Measurements from ENCODE around the gene LRRC10B.

Gene LRRC10B

DNA sequence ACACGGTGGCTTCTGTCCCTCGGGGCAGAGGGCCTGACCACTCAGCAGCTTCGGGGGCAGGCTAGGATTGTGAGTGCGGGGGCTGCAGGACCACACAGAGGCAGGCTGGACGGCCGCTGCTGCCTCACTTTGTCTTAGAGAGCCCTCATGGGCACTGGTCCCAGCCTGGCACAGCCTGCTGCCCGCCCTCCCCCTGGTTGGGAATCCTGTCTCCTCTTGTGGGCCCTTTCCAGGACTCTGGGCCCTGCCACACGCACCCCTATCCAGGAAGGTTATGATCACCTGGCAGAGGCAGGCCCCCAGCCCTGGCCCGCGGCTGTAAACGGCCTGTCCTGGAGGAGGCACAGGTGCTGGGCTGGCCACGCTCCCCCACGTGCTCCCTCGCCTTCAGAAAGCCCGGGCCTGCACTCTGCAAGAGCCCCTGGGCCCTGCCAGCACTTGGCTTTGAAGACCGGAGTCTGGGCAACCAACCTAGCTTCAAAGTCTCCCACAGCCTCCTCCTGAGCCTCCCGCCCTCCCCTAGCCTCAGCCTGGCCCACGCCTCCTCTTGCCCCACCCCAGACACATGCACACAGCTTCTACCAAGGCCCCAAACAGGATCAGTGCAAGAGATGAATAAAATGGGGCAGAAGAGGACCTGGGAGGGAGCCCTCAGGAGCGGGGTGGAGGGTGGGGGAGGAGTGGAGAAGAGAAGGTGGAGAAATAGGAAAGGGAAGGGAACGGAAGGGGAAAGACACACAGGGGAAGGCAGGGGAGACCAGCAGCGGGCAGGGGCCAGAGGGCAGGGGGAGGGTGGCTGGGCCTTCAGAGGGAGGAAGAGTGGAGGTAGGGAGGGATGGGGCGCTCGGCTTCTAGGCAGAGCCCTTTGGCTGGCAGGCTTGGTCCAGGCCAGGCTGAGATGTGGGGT is 41.4 kb downstream of the LRRC10B start:
- DNase-seq = no peak

DNA sequence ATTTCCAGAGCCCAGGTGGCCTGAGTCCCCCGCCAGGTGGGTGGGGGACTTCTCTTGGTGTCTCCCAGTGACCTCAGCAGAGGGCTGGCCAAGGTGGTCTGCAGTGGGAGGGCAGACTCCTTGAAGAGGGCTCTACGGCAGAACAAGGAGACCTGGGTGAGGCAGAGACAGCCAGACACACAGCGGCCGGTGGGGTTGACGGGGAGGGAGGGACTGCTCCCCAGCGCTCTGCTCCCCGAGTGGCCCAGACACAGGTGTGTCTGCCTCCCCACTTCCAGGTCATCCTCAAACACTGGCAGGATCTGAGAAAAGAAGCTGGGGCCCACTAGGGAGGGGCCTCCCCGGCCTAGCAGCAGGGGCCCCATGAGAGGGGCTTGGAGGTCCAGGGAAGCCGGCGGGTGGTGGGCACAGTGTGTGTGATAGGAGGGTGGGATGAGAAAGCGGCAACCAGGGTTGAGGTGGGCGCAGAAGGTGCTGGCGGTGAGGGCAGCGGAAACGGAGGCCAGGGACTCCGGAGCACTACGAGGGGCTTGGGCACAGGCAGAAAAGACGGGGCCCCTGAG is 42.2 kb downstream of the LRRC10B start:
- DNase-seq = no peak

DNA sequence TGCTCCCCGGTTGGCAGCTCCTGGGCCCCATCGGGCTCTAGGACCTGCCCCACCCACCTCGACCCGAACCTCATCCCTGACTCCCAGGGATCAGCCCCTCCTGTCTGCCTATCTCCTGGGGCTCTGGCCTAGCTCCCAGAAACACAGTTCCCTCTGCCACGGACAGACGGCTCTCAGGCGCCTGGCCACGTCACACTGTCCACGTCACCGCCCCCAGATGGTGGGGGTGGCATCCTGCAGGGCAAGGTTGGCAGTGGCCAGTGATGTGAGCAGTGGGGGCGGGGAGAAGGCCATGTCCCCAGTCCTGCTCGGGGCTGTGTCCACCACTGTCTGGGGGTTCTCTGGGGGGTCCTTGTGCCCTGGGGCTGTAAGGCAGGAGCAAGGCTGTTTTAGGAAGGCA is 43.1 kb downstream of the LRRC10B start:
- no peak for DNase-seq

DNA sequence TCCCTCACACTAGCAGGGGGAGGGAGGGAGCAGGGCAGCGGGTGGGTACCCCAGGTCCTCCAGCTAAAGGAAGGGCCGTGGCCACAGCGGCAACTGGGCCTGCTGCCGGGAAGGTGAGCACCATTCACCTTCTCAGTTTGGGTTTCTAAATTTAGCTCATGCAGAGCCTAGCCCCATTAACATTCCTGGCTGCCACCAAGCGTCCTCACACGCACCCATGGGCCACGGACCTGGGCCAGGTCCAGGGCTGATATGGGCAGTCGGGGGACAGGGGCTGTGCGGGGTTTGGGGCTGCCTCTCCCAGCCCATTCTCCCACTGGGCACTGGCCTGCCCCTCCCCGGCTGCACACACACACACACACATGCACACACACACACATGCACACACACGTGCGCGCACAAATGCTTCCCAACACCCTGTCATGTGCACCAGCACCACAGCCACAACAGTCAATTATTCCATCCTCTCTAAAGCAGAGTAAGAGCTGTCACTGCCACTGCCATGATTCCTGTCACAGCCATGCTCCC is 43.6 kb downstream of the LRRC10B start:
- DNase-seq = no peak

- DNase-seq = no peak
Observed at GRCh38 chr11:61553373-61554171, 45.0 kb downstream of the LRRC10B start.

DNA sequence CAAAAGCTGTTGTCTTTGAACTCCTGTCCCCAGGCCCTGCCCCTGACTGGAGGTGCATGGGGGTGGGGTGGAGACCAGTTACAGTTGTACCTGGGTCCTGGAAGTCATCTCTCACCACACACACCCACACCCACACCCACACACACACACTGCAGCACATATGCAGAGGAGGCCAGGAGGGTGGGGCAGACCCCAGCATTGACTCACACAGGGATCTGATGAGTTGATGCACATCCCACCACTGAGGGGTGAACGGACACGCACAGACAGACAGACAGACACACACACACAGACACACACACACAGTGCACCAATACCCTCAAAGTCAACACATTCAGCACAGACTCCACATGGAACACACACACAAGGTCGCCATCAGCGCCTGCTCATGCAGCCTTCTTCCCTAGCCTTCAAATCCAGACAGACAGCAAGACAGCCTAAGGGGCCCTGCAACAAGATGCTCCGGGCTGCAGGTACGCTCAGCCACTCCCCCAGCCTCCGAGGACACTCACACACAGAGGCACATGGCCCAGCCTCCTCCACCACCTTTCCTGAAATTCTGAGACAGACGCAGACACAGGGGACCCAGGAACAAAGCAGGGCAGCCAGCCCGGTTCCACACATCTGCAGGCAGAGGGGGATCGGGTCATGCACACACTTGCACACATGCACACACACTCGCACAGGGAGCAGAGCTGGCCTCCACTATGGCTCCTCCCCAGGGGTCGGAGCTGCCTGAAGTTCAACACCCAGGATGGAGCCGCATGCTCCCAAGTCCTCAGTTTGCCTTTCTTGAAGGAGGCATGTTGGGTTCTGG is 45.8 kb downstream of the LRRC10B start:
- no peak for DNase-seq

DNA sequence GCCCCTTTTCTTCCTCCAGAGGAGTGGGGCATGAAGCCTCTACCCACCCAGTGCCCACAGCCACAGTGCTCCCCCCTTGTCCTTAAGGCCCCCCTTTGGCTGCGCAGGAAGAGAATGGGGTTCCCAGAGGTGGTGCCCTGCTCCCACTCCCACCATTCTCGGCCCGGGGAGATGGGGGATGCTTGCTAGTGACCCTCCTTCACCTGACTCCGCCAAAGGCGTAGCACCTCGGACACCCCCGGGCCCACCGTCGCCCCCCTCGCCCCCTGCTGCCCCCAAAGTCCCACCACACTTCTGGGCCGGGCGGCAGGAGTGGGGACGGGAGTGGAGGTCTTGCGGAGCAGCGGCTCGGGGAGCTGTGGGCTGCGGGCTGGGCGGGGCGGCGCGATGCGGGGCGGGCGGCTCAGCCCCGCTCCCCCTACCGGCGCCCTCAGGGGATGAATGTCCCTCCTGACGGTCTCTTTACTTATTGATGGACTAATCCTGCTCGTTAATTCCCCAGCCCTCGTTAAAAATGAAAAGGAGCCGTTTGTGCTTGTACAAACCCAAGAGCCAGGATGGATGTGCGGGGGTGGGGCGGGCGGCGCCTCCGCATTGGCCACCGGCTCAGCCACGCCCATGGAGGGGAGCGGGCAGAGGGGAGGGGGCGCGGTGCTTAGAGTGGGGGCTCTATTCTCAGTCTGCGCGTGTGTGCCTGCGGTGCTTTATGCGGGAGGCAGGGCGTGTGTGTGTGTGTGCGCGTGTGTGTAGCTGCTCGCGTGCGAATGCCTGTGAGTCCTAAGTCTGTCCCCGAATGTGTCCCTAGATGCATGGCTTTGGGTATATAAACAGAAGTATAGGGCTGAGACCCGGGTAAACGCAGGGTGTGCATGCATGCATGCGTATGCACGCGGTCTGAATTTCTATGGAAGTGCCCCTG is 46.8 kb downstream of the LRRC10B start:
- DNase-seq = no peak

DNA sequence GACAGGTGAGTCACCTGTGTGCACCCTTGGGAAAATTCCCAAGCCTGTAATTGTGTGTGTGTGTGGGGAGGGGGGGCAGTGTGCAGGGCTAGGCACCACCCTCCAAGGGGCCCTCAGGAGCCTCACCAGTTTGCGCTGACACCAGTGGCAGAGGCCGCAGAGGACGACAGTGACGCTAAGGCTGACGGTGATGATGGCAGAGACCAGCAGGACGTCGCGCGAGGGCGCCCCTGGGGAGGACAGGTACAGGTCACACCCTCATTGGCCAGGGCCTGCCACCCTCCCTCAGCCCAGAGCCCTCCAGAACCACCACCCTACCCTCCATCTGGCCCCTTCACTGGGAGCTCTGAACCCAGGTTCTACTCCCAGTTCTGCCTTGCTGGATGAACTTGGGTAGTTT is 47.4 kb downstream of the LRRC10B start:
- no peak for DNase-seq

DNA sequence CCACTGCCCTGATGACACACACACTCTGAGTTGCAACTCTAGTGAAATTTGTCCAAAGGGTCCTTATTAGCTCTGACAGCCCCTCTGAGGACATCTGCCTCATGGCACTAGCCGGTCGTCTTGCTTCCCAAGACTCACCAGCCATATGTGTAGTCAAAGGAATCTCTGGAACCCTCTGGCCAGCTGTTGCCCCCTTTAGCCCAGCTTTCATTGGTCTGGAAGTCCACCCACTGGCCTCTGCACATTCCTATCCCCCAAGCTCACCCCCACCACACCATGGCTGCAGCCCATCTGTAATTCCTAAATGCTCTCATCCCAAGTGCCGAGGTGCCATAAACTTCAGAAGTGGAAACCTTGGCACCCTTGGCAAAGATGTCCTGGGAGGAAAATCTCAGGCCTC is 48.1 kb downstream of the LRRC10B start:
- DNase-seq = no peak

Data from CD4-positive, alpha-beta T cell treated with Interleukin-12 subunit alpha and Interleukin-12 subunit beta, for 1 hour (primary cell).